K562 (cell line): ENCODE data around the gene ZNF485. TPM values are rescaled to one million over a fixed set of nuclear protein-coding genes. Genes with fewer than 3 reads are reported as not detected.
A peak's percentile ranks its signal among the peaks of the same experiment; 100 is the strongest.

ENCODE experiments used
- ERF ChIP-seq: fragments of 450-650 bp; formaldehyde crosslinking; IDR thresholded peaks from 2 replicates; pipeline ENCODE4 v1.4.0; 2020; ENCODE audit warnings: mild to moderate bottlenecking, mixed read lengths
- FOXA3 ChIP-seq, 2 experiments: fragments of 450-650 bp in 1 of 2; sonication (generic) in 1 of 2; formaldehyde crosslinking; IDR thresholded peaks in 1 of 2; conservative IDR thresholded peaks in 1 of 2; 2 replicates each; pipeline versions ENCODE4 v1.4.0 to v1.8.0; 2020 to 2022; ENCODE audit warnings: mild to moderate bottlenecking in 2 of 2, missing genetic modification reagents in 1 of 2
- HNRNPK ChIP-seq: fragments of 200-400 bp; formaldehyde crosslinking; IDR thresholded peaks from one replicate; pipeline ENCODE4 v1.6.1; 2018; ENCODE audit warnings: mild to moderate bottlenecking, low read depth, low read length; ENCODE audit not compliant: poor library complexity, severe bottlenecking
- KDM4B ChIP-seq, 2 experiments: fragments of 450-650 bp in 1 of 2; sonication (generic) in 1 of 2; IDR thresholded peaks; 2 replicates each; pipeline ENCODE4 v1.6.1; 2016 to 2017; ENCODE audit warnings: borderline replicate concordance in 2 of 2, antibody characterized with exemption in 1 of 2, low read depth in 1 of 2, mild to moderate bottlenecking in 1 of 2
- MCM5 ChIP-seq: fragments of 450-650 bp; IDR thresholded peaks from 2 replicates; pipeline ENCODE4 v1.6.1; 2016; ENCODE audit warnings: low read depth
- NFIX ChIP-seq: fragments of 250-450 bp; sonication (Bioruptor Pico); IDR thresholded peaks from 2 replicates; pipeline ENCODE4 v1.4.0; 2020; ENCODE audit warnings: low read depth, mild to moderate bottlenecking, moderate library complexity
- NR1H2 ChIP-seq: sonication (generic); formaldehyde crosslinking; IDR thresholded peaks from 2 replicates; pipeline ENCODE4 v1.4.0; 2020; ENCODE audit warnings: mild to moderate bottlenecking, missing genetic modification reagents
- RBM34 ChIP-seq: fragments of 200-400 bp; formaldehyde crosslinking; IDR thresholded peaks from 2 replicates; pipeline ENCODE4 v1.6.1; 2018; ENCODE audit warnings: low read length, borderline replicate concordance; ENCODE audit not compliant: insufficient read depth
- SOX6 ChIP-seq: fragments of 450-650 bp; IDR thresholded peaks from 2 replicates; pipeline ENCODE4 v1.6.1; 2014; ENCODE audit warnings: mild to moderate bottlenecking
- TRIM24 ChIP-seq, 2 experiments: fragments of 450-650 bp; IDR thresholded peaks; 2 replicates each; pipeline ENCODE4 v1.6.1; 2016
- ZBTB17 ChIP-seq: fragments of 450-650 bp; formaldehyde crosslinking; IDR thresholded peaks from 2 replicates; pipeline ENCODE4 v1.4.0; 2020; ENCODE audit warnings: mild to moderate bottlenecking
- ZNF282 ChIP-seq: sonication (generic); formaldehyde crosslinking; IDR thresholded peaks from 2 replicates; pipeline ENCODE4 v1.8.1; 2023; ENCODE audit warnings: missing genetic modification reagents
- ZNF507 ChIP-seq: conservative IDR thresholded peaks from 2 replicates; pipeline ENCODE4 v1.6.1; 2017; ENCODE audit warnings: missing genetic modification characterization, missing compliant biosample characterization
- ZSCAN29 ChIP-seq: fragments of 450-650 bp; IDR thresholded peaks from 2 replicates; pipeline ENCODE4 v1.6.1; 2017
- ZZZ3 ChIP-seq: fragments of 450-650 bp; IDR thresholded peaks from 2 replicates; pipeline ENCODE4 v1.6.1; 2016; ENCODE audit warnings: antibody characterized with exemption, mild to moderate bottlenecking, moderate library complexity
- polyA plus RNA-seq, 8 experiments: library from polyadenylated mRNA; depleted of rRNA in 4 of 8; stranded (reverse) in 5 of 8; unstranded in 3 of 8; fragments of >200 nt; fragmentation: Nextera tagmentation in 2 of 8; fragmentation: Illumina TruSeq in 1 of 8; extraction: Ambion mirVana in 2 of 8; extraction: Trizol in 1 of 8; gene quantifications; 2 replicates each; pipeline versions ENCODE4 v1.2.1 to v1.2.3, GENCODE V29; 2011 to 2014; ENCODE audit warnings: inconsistent platforms in 1 of 8, missing spikeins in 1 of 8
- total RNA-seq, 7 experiments: library from RNA; depleted of rRNA in 6 of 7; stranded (reverse); fragments of >200 nt in 6 of 7; fragmentation: Illumina TruSeq in 2 of 7; extraction: Trizol in 2 of 7; gene quantifications; 2 replicates each; pipeline versions ENCODE4 v1.2.1 to v1.2.3, GENCODE V29; 2011 to 2021; ENCODE audit warnings: low replicate concordance in 1 of 7
- TF ChIP-seq, protein P1 (sequence below): fragments of 250-450 bp; sonication (Bioruptor Pico); IDR thresholded peaks from 2 replicates; pipeline ENCODE4 v1.8.0; 2022; ENCODE audit warnings: moderate library complexity, mild to moderate bottlenecking, inconsistent platforms
- TF ChIP-seq, protein P2 (sequence below): sonication (generic); formaldehyde crosslinking; IDR thresholded peaks from 2 replicates; pipeline ENCODE4 v1.8.1; 2023; ENCODE audit warnings: mild to moderate bottlenecking, missing genetic modification reagents
- TF ChIP-seq, protein P3 (sequence below): fragments of 250-450 bp; sonication (Bioruptor Pico); IDR thresholded peaks from 2 replicates; pipeline ENCODE4 v1.6.1; 2021; ENCODE audit warnings: mild to moderate bottlenecking
- TF ChIP-seq, protein P4 (sequence below): IDR thresholded peaks from 2 replicates; pipeline ENCODE4 v1.6.1; 2012; ENCODE audit warnings: low read depth, low read length, improper control_type of control experiment, borderline replicate concordance
- TF ChIP-seq, protein P5 (sequence below): fragments of 450-650 bp; formaldehyde crosslinking; IDR thresholded peaks from 2 replicates; pipeline ENCODE4 v1.4.0; 2020; ENCODE audit warnings: mild to moderate bottlenecking, moderate library complexity

The ZNF485 gene
- total and polyA plus RNA-seq, 9 of the 15 experiments (the other 6 are each of a cell fraction or from before 2014, with no cell fraction given): 8.0 to 18.7 (median 11.9) TPM

DNA sequence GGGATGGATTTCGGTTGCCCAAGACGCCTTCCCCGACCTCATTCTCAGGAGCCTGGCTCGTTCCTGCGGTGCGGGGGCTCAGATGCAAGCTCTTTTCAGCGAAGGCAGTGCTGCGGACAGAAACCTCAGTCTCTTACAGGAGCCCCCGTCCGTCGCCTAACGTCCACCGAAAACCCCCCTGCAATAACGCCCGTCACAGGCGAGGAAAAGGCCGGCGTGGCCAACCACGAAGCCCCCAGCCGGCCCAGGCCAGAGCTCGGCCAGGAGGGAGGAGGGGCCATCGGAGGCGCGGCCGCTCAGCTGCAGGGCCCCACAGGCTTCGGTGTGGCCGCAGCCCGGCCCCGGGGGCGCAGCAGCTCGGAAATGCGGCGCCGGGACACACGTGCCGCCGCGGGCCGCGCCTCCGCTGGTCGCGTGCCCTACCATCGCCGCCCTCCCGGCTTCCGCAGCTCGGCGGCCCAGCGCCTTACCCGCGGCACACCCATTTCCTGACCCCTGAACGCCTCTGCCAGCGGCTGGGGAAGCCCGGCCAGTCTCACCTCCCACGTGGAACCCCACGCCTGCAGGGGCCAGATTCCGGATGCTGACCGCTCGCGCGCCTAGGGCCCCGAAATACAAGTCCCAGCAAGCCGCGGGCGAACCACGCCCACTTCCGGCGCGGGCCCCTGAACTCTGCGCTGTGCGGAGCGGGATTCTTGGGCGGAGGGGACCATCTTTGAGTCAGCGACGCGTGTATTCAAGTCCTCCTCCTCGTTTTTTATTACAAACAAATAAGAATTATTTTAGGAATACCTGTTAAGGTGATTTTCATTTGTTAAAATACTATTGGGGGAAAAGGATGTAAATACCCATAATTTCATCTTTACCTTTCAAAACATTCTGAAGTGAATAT, 32.0 kb upstream of the ZNF485 start, which contains the start of gene ZNF239 (continued):
- TF ChIP-seq ZBTB17 (CRISPR knock-in tag): 0 out of 2 replicates have a peak, but pooled peaks have one; percentile 46
- 0 out of 2 replicates have a peak, but pooled peaks have one; percentile 56 for TF ChIP-seq NR1H2 (CRISPR knock-in tag)
- no peak for TF ChIP-seq TRIM24 (IDR thresholded peaks at IDR 0.05)
- TF ChIP-seq, protein P1, sequence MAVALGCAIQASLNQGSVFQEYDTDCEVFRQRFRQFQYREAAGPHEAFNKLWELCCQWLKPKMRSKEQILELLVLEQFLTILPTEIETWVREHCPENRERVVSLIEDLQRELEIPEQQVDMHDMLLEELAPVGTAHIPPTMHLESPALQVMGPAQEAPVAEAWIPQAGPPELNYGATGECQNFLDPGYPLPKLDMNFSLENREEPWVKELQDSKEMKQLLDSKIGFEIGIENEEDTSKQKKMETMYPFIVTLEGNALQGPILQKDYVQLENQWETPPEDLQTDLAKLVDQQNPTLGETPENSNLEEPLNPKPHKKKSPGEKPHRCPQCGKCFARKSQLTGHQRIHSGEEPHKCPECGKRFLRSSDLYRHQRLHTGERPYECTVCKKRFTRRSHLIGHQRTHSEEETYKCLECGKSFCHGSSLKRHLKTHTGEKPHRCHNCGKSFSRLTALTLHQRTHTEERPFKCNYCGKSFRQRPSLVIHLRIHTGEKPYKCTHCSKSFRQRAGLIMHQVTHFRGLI (CRISPR knock-in tag): no peak
- 0 out of 2 replicates have a peak, but pooled peaks have one; percentile 62 for TF ChIP-seq SOX6
- TF ChIP-seq RBM34: no peak
- peak in 1 of 2 experiments; percentile 89; a peak in 2 of 4 replicates for TF ChIP-seq FOXA3 (CRISPR knock-in tag; conservative IDR thresholded peaks at IDR 0.05 in 1 of 2, IDR thresholded peaks at IDR 0.05 in 1 of 2)
- peak; percentile 60; the same call in 1 of the 2 replicates for TF ChIP-seq ZSCAN29
- TF ChIP-seq, protein P2, sequence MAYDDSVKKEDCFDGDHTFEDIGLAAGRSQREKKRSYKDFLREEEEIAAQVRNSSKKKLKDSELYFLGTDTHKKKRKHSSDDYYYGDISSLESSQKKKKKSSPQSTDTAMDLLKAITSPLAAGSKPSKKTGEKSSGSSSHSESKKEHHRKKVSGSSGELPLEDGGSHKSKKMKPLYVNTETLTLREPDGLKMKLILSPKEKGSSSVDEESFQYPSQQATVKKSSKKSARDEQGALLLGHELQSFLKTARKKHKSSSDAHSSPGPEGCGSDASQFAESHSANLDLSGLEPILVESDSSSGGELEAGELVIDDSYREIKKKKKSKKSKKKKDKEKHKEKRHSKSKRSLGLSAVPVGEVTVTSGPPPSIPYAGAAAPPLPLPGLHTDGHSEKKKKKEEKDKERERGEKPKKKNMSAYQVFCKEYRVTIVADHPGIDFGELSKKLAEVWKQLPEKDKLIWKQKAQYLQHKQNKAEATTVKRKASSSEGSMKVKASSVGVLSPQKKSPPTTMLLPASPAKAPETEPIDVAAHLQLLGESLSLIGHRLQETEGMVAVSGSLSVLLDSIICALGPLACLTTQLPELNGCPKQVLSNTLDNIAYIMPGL (CRISPR knock-in tag): peak; percentile 70; the same call in 1 of the 2 replicates
- TF ChIP-seq KDM4B (IDR thresholded peaks at IDR 0.05; ENCODE audit: borderline replicate concordance in 2 of 2, low read depth in 1 of 2): no peak
- no peak for TF ChIP-seq ZZZ3
- TF ChIP-seq, protein P3, sequence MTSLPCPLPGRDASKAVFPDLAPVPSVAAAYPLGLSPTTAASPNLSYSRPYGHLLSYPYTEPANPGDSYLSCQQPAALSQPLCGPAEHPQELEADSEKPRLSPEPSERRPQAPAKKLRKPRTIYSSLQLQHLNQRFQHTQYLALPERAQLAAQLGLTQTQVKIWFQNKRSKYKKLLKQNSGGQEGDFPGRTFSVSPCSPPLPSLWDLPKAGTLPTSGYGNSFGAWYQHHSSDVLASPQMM: no peak
- TF ChIP-seq ZNF282 (CRISPR knock-in tag): peak; percentile 74; the same call in 1 of the 2 replicates
- TF ChIP-seq, protein P4, sequence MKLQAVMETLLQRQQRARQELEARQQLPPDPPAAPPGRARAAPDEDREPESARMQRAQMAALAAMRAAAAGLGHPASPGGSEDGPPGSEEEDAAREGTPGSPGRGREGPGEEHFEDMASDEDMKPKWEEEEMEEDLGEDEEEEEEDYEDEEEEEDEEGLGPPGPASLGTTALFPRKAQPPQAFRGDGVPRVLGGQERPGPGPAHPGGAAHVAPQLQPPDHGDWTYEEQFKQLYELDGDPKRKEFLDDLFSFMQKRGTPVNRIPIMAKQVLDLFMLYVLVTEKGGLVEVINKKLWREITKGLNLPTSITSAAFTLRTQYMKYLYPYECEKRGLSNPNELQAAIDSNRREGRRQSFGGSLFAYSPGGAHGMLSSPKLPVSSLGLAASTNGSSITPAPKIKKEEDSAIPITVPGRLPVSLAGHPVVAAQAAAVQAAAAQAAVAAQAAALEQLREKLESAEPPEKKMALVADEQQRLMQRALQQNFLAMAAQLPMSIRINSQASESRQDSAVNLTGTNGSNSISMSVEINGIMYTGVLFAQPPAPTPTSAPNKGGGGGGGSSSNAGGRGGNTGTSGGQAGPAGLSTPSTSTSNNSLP: no peak
- peak; percentile 32 for TF ChIP-seq HNRNPK
- TF ChIP-seq MCM5: no peak
- TF ChIP-seq NFIX (CRISPR knock-in tag): no peak
- TF ChIP-seq, protein P5, sequence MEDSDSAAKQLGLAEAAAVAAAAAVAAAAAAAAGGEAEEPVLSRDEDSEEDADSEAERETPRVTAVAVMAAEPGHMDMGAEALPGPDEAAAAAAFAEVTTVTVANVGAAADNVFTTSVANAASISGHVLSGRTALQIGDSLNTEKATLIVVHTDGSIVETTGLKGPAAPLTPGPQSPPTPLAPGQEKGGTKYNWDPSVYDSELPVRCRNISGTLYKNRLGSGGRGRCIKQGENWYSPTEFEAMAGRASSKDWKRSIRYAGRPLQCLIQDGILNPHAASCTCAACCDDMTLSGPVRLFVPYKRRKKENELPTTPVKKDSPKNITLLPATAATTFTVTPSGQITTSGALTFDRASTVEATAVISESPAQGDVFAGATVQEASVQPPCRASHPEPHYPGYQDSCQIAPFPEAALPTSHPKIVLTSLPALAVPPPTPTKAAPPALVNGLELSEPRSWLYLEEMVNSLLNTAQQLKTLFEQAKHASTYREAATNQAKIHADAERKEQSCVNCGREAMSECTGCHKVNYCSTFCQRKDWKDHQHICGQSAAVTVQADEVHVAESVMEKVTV: no peak
- TF ChIP-seq ERF (CRISPR knock-in tag): 0 out of 2 replicates have a peak, but pooled peaks have one; percentile 70
- TF ChIP-seq ZNF507 (tag): no peak
